Endothelial cell of umbilical vein (primary cell): Measurements from ENCODE around the gene PHLPP2. TPM values are rescaled to one million over a fixed set of nuclear protein-coding genes. Genes with fewer than 3 reads are reported as not detected.

ENCODE experiments used
- BruUV-seq: library from RNA; stranded (reverse); fragments of 400-500 nt; replicated peaks from 2 replicates; lab custom pipeline; 2021; lab: Mats Ljungman, UMichigan
- CTCF ChIA-PET: fragments of 300-600, 350-600 bp; sonication (Branson Sonifier 250); formaldehyde crosslinking; loops from one replicate; lab custom pipeline; 2021; ENCODE audit warnings: antibody characterized with exemption, inconsistent platforms; lab: Charles Lee
- POLR2A ChIA-PET: fragments of 300-600, 350-600 bp; sonication (Branson Sonifier 250); formaldehyde crosslinking; loops from one replicate; lab custom pipeline; 2021; ENCODE audit warnings: antibody characterized with exemption, inconsistent platforms; lab: Charles Lee
- DNase-seq: peaks from one replicate; pipeline ENCODE4 v3.0.0-alpha.2; 2011; ENCODE audit warnings: low read depth, low spot score
- FAIRE-seq: peaks from 2 replicates; lab custom pipeline; 2011; peaks lifted over from hg19 to GRCh38; lab: Jason Lieb, UNC
- H2AFZ ChIP-seq: 2 replicates; pipeline ENCODE4 v1.6.0; 2012; ENCODE audit warnings: low read depth, low read length, control low read depth, inconsistent platforms
- H3K27ac ChIP-seq: 2 replicates; pipeline ENCODE4 v1.5.1; 2011; ENCODE audit warnings: low read depth, mild to moderate bottlenecking, control low read depth, low read length, moderate library complexity; ENCODE audit not compliant: insufficient read depth
- H3K27me3 ChIP-seq, 2 experiments: 2 replicates each; pipeline versions ENCODE4 v1.6.0 to v1.6.1; 2011; ENCODE audit warnings: low read length in 2 of 2, mixed read lengths in 1 of 2; ENCODE audit not compliant: control insufficient read depth in 2 of 2, insufficient read depth in 2 of 2
- H3K36me3 ChIP-seq, 2 experiments: 2 replicates in 1 of 2; 3 replicates in 1 of 2; pipeline ENCODE4 v1.5.1; 2011; ENCODE audit warnings: low read length in 2 of 2, mild to moderate bottlenecking in 1 of 2, moderate library complexity in 1 of 2; ENCODE audit not compliant: control insufficient read depth in 2 of 2, insufficient read depth in 2 of 2; ENCODE audit errors: extremely low read depth in 1 of 2
- H3K4me1 ChIP-seq: 3 replicates; pipeline ENCODE4 v1.5.1; 2011; ENCODE audit warnings: mild to moderate bottlenecking, low read length; ENCODE audit not compliant: control insufficient read depth, insufficient read depth; ENCODE audit errors: extremely low read depth
- H3K4me2 ChIP-seq: 2 replicates; pipeline ENCODE4 v1.6.1; 2011; ENCODE audit warnings: low read length, control low read depth, mixed read lengths; ENCODE audit not compliant: insufficient read depth
- H3K4me3 ChIP-seq, 3 experiments: fragments of 200-600 bp in 1 of 3; sonication (generic), shearing (Covaris generic) in 1 of 3; replicated peaks in 1 of 3; 2 replicates each; pipeline ENCODE4 v1.5.1; 2011 to 2016; ENCODE audit warnings: control low read depth in 3 of 3, low read length in 3 of 3, mild to moderate bottlenecking in 2 of 3, inconsistent platforms in 1 of 3, low read depth in 1 of 3, moderate library complexity in 1 of 3; ENCODE audit not compliant: insufficient read depth in 1 of 3
- H3K79me2 ChIP-seq: 2 replicates; pipeline ENCODE4 v1.6.0; 2012; ENCODE audit warnings: low read length, inconsistent platforms; ENCODE audit not compliant: control insufficient read depth, insufficient read depth
- H3K9ac ChIP-seq: replicated peaks from 2 replicates; pipeline ENCODE3; 2011; ENCODE audit warnings: low read length, control low read depth; ENCODE audit not compliant: insufficient read depth; ENCODE audit errors: extremely low read depth
- H3K9me1 ChIP-seq: replicated peaks from 3 replicates; pipeline ENCODE4 v1.6.0; 2011; ENCODE audit warnings: mild to moderate bottlenecking, low read length; ENCODE audit not compliant: control insufficient read depth, insufficient read depth; ENCODE audit errors: extremely low read depth
- H3K9me3 ChIP-seq: replicated peaks from 2 replicates; pipeline ENCODE4 v1.5.1; 2012; ENCODE audit warnings: low read length, inconsistent platforms; ENCODE audit not compliant: control insufficient read depth, insufficient read depth
- H4K20me1 ChIP-seq: replicated peaks from 2 replicates; pipeline ENCODE3; 2011; ENCODE audit warnings: mild to moderate bottlenecking, low read length; ENCODE audit not compliant: control insufficient read depth, insufficient read depth; ENCODE audit errors: extremely low read depth
- EZH2 ChIP-seq: IDR thresholded peaks from 2 replicates; pipeline ENCODE4 v1.6.1; 2012; ENCODE audit warnings: borderline replicate concordance, low read depth, mild to moderate bottlenecking, moderate library complexity, low read length, inconsistent platforms; ENCODE audit not compliant: severe bottlenecking
- FOS ChIP-seq: IDR thresholded peaks from 2 replicates; pipeline ENCODE4 v1.6.1; 2011; ENCODE audit warnings: mild to moderate bottlenecking, low read length, moderate library complexity, borderline replicate concordance; ENCODE audit not compliant: insufficient read depth
- GATA2 ChIP-seq: IDR thresholded peaks from 2 replicates; pipeline ENCODE4 v1.7.0; 2011; ENCODE audit warnings: low read depth, mild to moderate bottlenecking, moderate library complexity, mixed read lengths, low read length; ENCODE audit not compliant: insufficient read length, insufficient read depth
- JUN ChIP-seq: IDR thresholded peaks from 2 replicates; pipeline ENCODE4 v1.6.1; 2011; ENCODE audit warnings: borderline replicate concordance, low read depth; ENCODE audit not compliant: insufficient read length, insufficient read depth
- MYC ChIP-seq: IDR thresholded peaks from one replicate; pipeline ENCODE4 v1.6.1; 2011; ENCODE audit warnings: mild to moderate bottlenecking, low read depth, low read length
- POLR2A ChIP-seq: IDR thresholded peaks from 2 replicates; pipeline ENCODE4 v1.6.1; 2012; ENCODE audit warnings: low read depth, mild to moderate bottlenecking, control low read depth, low read length
- POLR2AphosphoS5 ChIP-seq: IDR thresholded peaks from 2 replicates; pipeline ENCODE4 v1.6.1; 2012; ENCODE audit warnings: low read depth, mild to moderate bottlenecking, control low read depth, low read length, moderate library complexity; ENCODE audit not compliant: insufficient read depth
- dilution Hi-C: fragments of 300-500 bp; cut with MboI; formaldehyde crosslinking; loops from one replicate; pipeline ENCODE4 v1.15.0; 2019; ENCODE audit warnings: low sequenced_read_pairs; ENCODE audit not compliant: extremely low pct_ligation_motif_present
- intact Hi-C: fragments of 100-400 bp; cut with micrococcal nuclease; formaldehyde crosslinking; loops from one replicate; pipeline ENCODE4 v1.10.0; 2022
- polyA plus RNA-seq, 4 experiments: library from polyadenylated mRNA; depleted of rRNA in 3 of 4; stranded (reverse) in 3 of 4; unstranded in 1 of 4; fragments of >200 nt; gene quantifications; 2 replicates each; pipeline versions ENCODE4 v1.2.1 to v1.2.3, GENCODE V29; 2011 to 2012; ENCODE audit warnings: missing spikeins in 1 of 4
- total RNA-seq: library from RNA; stranded (reverse); gene quantifications from 2 replicates; pipeline ENCODE4 v1.2.3, GENCODE V29; 2021
- TF ChIP-seq, protein P1 (sequence below), 2 donors: IDR thresholded peaks; 1 replicate in 1 of 2; 2 replicates in 1 of 2; pipeline ENCODE4 v1.5.1; 2011; ENCODE audit warnings: low read length in 2 of 2, mild to moderate bottlenecking in 2 of 2, moderate library complexity in 2 of 2, control low read depth in 1 of 2, inconsistent platforms in 1 of 2, low read depth in 1 of 2; ENCODE audit not compliant: insufficient read depth in 1 of 2; ENCODE audit errors: extremely low read depth in 1 of 2
- TF ChIP-seq, protein P2 (sequence below): IDR thresholded peaks from 2 replicates; pipeline ENCODE4 v1.6.1; 2011; ENCODE audit not compliant: insufficient read depth, insufficient read length

The PHLPP2 gene
- total and polyA plus RNA-seq, 2 donors (not counting 3 experiments of a cell fraction or from before 2014, with no cell fraction given) = 4.1 to 8.0 TPM

DNA sequence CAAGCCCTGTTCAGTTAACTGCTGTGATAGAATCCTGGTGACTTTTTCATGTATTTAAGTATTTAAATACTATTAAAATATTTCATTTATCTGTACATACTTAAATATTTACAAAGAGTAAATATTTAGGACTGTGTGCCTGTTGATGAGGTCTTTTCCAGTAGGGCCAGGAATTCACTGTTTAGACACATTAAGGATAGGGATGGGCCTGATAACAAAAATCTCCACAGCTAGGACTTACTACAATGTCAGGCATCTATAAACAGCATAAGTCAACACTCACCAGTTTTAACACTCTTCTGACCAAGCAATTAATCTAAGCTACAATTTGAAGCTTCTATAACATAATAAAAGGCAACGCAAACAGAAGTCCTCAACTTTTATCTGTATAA, 50.9 kb downstream of the PHLPP2 start:
- Histone ChIP-seq H3K9me1 (no peaks in the 10 kb centered on the region), H3K4me1 (no peaks in the 10 kb centered on the region), H3K27ac (no peak overlapping the region), H4K20me1 (no peaks in the 10 kb centered on the region), H3K27me3 (no peaks in the 10 kb centered on the region), H3K4me2 (no peak overlapping the region), H2AFZ (no peak overlapping the region), H3K9me3 (no peaks in the 10 kb centered on the region), H3K36me3 (peaks cover 8 to 11% of the 10 kb centered on the region in 2 experiments), H3K4me3 (no peak overlapping the region), H3K9ac (no peak overlapping the region), H3K79me2 (no peaks in the 10 kb centered on the region)
- no TSS peak for BruUV-seq
- TF ChIP-seq GATA2 (no peak), POLR2AphosphoS5 (no peak)
- dilution Hi-C loops = no loop called here
- ChIA-PET POLR2A (no interaction called here), CTCF (interaction anchor here (1.0 kb wide), 1 partner anchor 288 kb away, joined by 3 read pairs; no protein-coding TSS in a partner anchor)
- DNase-seq = no peak
- FAIRE-seq = no peak
- intact Hi-C loops = no loop called here

DNA sequence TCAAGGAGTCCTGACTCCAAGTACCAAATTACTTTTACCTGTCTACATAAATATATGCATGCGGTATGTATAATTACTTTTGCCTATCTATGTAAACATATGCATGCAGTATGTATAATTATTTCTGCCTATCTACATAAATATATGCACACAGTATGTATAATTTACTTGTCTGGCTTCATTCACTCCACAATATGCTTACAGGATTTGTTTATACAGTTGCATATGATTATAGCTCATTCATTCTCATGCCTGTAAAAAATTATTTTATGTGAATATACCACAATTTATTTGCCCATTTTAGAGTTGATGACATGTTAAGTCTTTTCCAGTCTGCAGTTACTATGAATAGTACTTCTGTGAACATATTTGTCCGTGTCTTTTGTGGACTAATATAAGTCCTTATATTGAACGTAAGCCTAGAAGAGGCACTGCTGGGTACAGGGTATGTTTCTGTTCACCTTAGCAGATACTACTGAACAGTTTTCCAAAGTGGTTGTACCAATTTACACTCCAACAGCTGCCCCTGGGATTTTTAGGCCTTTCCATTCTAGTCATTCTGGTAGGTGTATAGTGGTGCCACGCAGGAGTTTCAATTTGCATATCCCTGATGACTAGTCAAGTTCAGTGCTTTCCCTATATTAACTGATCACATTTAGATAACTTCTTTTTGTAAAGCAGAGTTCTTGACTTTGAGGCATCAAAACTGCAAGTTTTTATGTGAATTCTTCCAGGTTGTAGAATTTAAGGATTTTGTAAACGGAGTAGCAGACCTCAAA, 51.5 kb downstream of the PHLPP2 start:
- H3K4me1 ChIP-seq = no peaks in the 10 kb centered on the region
- ChIA-PET POLR2A (no interaction called here), CTCF (interaction anchor here (1.0 kb wide), 1 partner anchor 216 kb away, joined by 3 read pairs; no protein-coding TSS in a partner anchor)
- no peaks in the 10 kb centered on the region for H3K27me3 ChIP-seq
- dilution Hi-C loops = no loop called here
- no peak for FAIRE-seq
- no TSS peak for BruUV-seq
- H3K9ac ChIP-seq = no peak overlapping the region
- no peak overlapping the region for H3K27ac ChIP-seq
- no peaks in the 10 kb centered on the region for H3K79me2 ChIP-seq
- H4K20me1 ChIP-seq = no peaks in the 10 kb centered on the region
- intact Hi-C loops = no loop called here
- peaks cover 8 to 13% of the 10 kb centered on the region in 2 experiments for H3K36me3 ChIP-seq
- TF ChIP-seq FOS (no peak), POLR2A (no peak), GATA2 (no peak), MYC (no peak), POLR2AphosphoS5 (no peak), EZH2 (no peak), JUN (no peak)
- TF ChIP-seq, protein P1, sequence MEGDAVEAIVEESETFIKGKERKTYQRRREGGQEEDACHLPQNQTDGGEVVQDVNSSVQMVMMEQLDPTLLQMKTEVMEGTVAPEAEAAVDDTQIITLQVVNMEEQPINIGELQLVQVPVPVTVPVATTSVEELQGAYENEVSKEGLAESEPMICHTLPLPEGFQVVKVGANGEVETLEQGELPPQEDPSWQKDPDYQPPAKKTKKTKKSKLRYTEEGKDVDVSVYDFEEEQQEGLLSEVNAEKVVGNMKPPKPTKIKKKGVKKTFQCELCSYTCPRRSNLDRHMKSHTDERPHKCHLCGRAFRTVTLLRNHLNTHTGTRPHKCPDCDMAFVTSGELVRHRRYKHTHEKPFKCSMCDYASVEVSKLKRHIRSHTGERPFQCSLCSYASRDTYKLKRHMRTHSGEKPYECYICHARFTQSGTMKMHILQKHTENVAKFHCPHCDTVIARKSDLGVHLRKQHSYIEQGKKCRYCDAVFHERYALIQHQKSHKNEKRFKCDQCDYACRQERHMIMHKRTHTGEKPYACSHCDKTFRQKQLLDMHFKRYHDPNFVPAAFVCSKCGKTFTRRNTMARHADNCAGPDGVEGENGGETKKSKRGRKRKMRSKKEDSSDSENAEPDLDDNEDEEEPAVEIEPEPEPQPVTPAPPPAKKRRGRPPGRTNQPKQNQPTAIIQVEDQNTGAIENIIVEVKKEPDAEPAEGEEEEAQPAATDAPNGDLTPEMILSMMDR (IDR thresholded peaks at IDR 0.05; ENCODE audit: extremely low read depth in 1 of 2, insufficient read depth in 1 of 2, low read depth in 1 of 2, low read length in 2 of 2) = no peak
- TF ChIP-seq, protein P2, sequence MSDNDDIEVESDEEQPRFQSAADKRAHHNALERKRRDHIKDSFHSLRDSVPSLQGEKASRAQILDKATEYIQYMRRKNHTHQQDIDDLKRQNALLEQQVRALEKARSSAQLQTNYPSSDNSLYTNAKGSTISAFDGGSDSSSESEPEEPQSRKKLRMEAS = no peak
- no peaks in the 10 kb centered on the region for H3K9me3 ChIP-seq
- H3K4me3 ChIP-seq = no peak overlapping the region
- no peak overlapping the region for H2AFZ ChIP-seq
- no peaks in the 10 kb centered on the region for H3K9me1 ChIP-seq
- DNase-seq = no peak
- H3K4me2 ChIP-seq = no peak overlapping the region
